MM.1S (cell line): Measurements from ENCODE around the gene ARHGAP12.

ENCODE experiments used
- DNase-seq: peaks from one replicate; pipeline ENCODE4 v3.0.0-alpha.2; 2015
- H2AFZ ChIP-seq: fragments of 300-600 bp; sonication (generic); 2 replicates; pipeline ENCODE4 v1.6.0; 2016; ENCODE audit warnings: antibody characterized with exemption, low read length
- H3F3A ChIP-seq: fragments of 300-600 bp; sonication (generic); 2 replicates; pipeline ENCODE4 v1.6.1; 2016; ENCODE audit warnings: mild to moderate bottlenecking, antibody characterized with exemption, low read length, moderate library complexity, mixed read lengths; ENCODE audit not compliant: insufficient read depth
- H3K27ac ChIP-seq: fragments of 300-600 bp; sonication (generic); 2 replicates; pipeline ENCODE4 v1.5.1; 2016; ENCODE audit warnings: mild to moderate bottlenecking, low read length
- H3K27me3 ChIP-seq: fragments of 300-600 bp; sonication (generic); replicated peaks from 2 replicates; pipeline ENCODE4 v1.6.0; 2016; ENCODE audit warnings: low read length; ENCODE audit not compliant: insufficient read depth
- H3K36me3 ChIP-seq: fragments of 300-600 bp; sonication (generic); replicated peaks from 2 replicates; pipeline ENCODE4 v1.6.1; 2016; ENCODE audit warnings: mild to moderate bottlenecking, low read length, mixed read lengths; ENCODE audit not compliant: insufficient read depth
- H3K4me1 ChIP-seq: fragments of 300-600 bp; sonication (generic); 2 replicates; pipeline ENCODE4 v1.6.1; 2016; ENCODE audit warnings: low read length, mixed read lengths
- H3K4me2 ChIP-seq: fragments of 300-600 bp; sonication (generic); 2 replicates; pipeline ENCODE4 v1.6.0; 2016; ENCODE audit warnings: low read depth, low read length
- H3K4me3 ChIP-seq: fragments of 300-600 bp; sonication (generic); 2 replicates; pipeline ENCODE4 v1.5.1; 2016; ENCODE audit warnings: low read length, mixed read lengths
- H3K79me2 ChIP-seq: fragments of 300-600 bp; sonication (generic); 2 replicates; pipeline ENCODE4 v1.6.1; 2016; ENCODE audit warnings: mixed run types, low read length, mixed read lengths
- H3K9ac ChIP-seq: fragments of 300-600 bp; sonication (generic); 2 replicates; pipeline ENCODE4 v1.6.1; 2016; ENCODE audit warnings: low read length, mixed read lengths
- H3K9me2 ChIP-seq: fragments of 300-600 bp; sonication (generic); replicated peaks from 2 replicates; pipeline ENCODE4 v1.6.1; 2016; ENCODE audit warnings: mild to moderate bottlenecking, low read length, mixed read lengths; ENCODE audit not compliant: insufficient read depth
- H3K9me3 ChIP-seq: fragments of 300-600 bp; sonication (generic); replicated peaks from 2 replicates; pipeline ENCODE4 v1.6.1; 2016; ENCODE audit warnings: mild to moderate bottlenecking, low read length, mixed read lengths; ENCODE audit not compliant: insufficient read depth
- H4K20me1 ChIP-seq: fragments of 300-600 bp; sonication (generic); 2 replicates; pipeline ENCODE4 v1.6.1; 2016; ENCODE audit warnings: mild to moderate bottlenecking, low read length, moderate library complexity, mixed read lengths; ENCODE audit not compliant: insufficient read depth
- CTCF ChIP-seq: fragments of 300-600 bp; sonication (generic); IDR thresholded peaks from 2 replicates; pipeline ENCODE4 v1.5.1; 2016; ENCODE audit warnings: antibody characterized with exemption, low read length, mixed read lengths
- EZH2 ChIP-seq: fragments of 300-600 bp; sonication (generic); optimal IDR thresholded peaks from 2 replicates; pipeline ENCODE3; 2017; ENCODE audit warnings: low read depth, mild to moderate bottlenecking, antibody characterized with exemption, low read length, mixed read lengths
- EZH2phosphoT487 ChIP-seq: fragments of 300-600 bp; sonication (generic); IDR thresholded peaks from 2 replicates; pipeline ENCODE4 v1.6.1; 2018; ENCODE audit warnings: antibody characterized with exemption, low read length

ARHGAP12 gene

GRCh38 chr10:31780717-31781116 is 147.9 kb downstream of the ARHGAP12 start:
- Histone ChIP-seq H3F3A (no peaks in the 10 kb centered on the region), H3K27ac (no peak overlapping the region), H3K4me2 (no peak overlapping the region), H3K36me3 (no peaks in the 10 kb centered on the region), H3K79me2 (no peaks in the 10 kb centered on the region), H3K9ac (no peak overlapping the region), H3K9me3 (no peaks in the 10 kb centered on the region), H2AFZ (no peak overlapping the region), H4K20me1 (no peaks in the 10 kb centered on the region), H3K27me3 (no peaks in the 10 kb centered on the region), H3K4me3 (no peak overlapping the region), H3K9me2 (no peaks in the 10 kb centered on the region), H3K4me1 (no peaks in the 10 kb centered on the region)
- TF ChIP-seq EZH2phosphoT487 (no peak), EZH2 (no peak), CTCF (no peak)
- DNase-seq: no peak

GRCh38 chr10:31778627-31779026 is 150.0 kb downstream of the ARHGAP12 start:
- Histone ChIP-seq H3K27me3 (no peaks in the 10 kb centered on the region), H3K9me3 (no peaks in the 10 kb centered on the region), H3K4me2 (no peak overlapping the region), H3K9me2 (no peaks in the 10 kb centered on the region), H2AFZ (no peak overlapping the region), H3K79me2 (no peaks in the 10 kb centered on the region), H4K20me1 (no peaks in the 10 kb centered on the region), H3F3A (no peaks in the 10 kb centered on the region), H3K36me3 (no peaks in the 10 kb centered on the region), H3K4me3 (no peak overlapping the region), H3K9ac (no peak overlapping the region), H3K4me1 (no peaks in the 10 kb centered on the region), H3K27ac (no peak overlapping the region)
- TF ChIP-seq EZH2phosphoT487 (no peak), CTCF (no peak), EZH2 (no peak)
- no peak for DNase-seq

- H3K4me2 ChIP-seq: no peak overlapping the region
- H3K4me1 ChIP-seq: no peaks in the 10 kb centered on the region
- no peaks in the 10 kb centered on the region for H3K9me3 ChIP-seq
- H3F3A ChIP-seq: no peaks in the 10 kb centered on the region
- no peak overlapping the region for H2AFZ ChIP-seq
- TF ChIP-seq EZH2 (no peak), CTCF (no peak), EZH2phosphoT487 (no peak)
- no peak for DNase-seq
- no peaks in the 10 kb centered on the region for H3K36me3 ChIP-seq
- H3K79me2 ChIP-seq: no peaks in the 10 kb centered on the region
- no peaks in the 10 kb centered on the region for H4K20me1 ChIP-seq
- no peak overlapping the region for H3K9ac ChIP-seq
- no peaks in the 10 kb centered on the region for H3K27me3 ChIP-seq
- H3K9me2 ChIP-seq: no peaks in the 10 kb centered on the region
- no peak overlapping the region for H3K4me3 ChIP-seq
- H3K27ac ChIP-seq: no peak overlapping the region
These were observed 152.5 kb downstream of the ARHGAP12 start for GRCh38 chr10:31776159-31776558.
